ENCODE data around the gene E2F2. TPM values are rescaled to one million over a fixed set of nuclear protein-coding genes. Genes with fewer than 3 reads are reported as not detected.

E2F2 gene
- total and polyA plus RNA-seq, 2 experiments from 2014 or later = 0.78 to 3.4 TPM

DNA sequence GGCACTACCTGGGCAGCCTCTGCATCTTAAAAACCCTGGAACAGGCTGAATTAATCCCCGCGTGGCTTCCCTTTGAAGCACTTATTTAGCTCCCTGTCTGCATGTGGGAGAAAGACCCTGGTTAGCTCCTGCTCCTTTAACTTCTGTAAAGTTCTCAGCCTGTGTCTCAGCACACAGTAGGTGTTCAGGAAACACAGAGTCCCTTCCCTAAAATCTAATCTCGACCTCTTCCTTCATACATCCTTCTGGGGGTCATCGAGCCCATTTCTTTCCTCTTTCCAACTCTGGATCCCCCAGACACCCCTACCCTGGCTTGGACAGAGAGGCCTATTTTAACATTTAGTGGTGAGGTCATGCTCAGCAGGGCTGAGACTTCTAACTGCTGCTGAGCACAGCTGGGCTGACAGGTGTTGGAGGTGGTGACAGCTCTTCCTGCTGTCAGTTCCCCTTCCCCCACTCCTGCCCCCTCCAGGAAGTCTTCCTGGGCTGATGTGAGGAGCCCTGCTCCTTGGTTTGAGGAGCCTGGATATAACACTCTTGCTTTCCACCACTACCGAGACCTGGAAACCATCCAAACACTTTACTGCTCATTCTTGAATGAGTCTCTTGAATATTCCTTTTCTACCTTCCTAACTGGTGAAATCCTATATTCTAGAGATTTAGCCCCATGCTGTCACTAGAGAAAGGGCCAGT is 5.3 kb downstream of the E2F2 start:
- TF ChIP-seq STAT1 (IDR thresholded peaks at IDR 0.05; ENCODE audit: unreplicated experiment) = no peak
- no peak for TF ChIP-seq ZNF331 (CRISPR knock-in tag; IDR thresholded peaks at IDR 0.05; ENCODE audit: low read depth)
- TF ChIP-seq, protein P1, sequence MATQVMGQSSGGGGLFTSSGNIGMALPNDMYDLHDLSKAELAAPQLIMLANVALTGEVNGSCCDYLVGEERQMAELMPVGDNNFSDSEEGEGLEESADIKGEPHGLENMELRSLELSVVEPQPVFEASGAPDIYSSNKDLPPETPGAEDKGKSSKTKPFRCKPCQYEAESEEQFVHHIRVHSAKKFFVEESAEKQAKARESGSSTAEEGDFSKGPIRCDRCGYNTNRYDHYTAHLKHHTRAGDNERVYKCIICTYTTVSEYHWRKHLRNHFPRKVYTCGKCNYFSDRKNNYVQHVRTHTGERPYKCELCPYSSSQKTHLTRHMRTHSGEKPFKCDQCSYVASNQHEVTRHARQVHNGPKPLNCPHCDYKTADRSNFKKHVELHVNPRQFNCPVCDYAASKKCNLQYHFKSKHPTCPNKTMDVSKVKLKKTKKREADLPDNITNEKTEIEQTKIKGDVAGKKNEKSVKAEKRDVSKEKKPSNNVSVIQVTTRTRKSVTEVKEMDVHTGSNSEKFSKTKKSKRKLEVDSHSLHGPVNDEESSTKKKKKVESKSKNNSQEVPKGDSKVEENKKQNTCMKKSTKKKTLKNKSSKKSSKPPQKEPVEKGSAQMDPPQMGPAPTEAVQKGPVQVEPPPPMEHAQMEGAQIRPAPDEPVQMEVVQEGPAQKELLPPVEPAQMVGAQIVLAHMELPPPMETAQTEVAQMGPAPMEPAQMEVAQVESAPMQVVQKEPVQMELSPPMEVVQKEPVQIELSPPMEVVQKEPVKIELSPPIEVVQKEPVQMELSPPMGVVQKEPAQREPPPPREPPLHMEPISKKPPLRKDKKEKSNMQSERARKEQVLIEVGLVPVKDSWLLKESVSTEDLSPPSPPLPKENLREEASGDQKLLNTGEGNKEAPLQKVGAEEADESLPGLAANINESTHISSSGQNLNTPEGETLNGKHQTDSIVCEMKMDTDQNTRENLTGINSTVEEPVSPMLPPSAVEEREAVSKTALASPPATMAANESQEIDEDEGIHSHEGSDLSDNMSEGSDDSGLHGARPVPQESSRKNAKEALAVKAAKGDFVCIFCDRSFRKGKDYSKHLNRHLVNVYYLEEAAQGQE (IDR thresholded peaks at IDR 0.05; ENCODE audit: unreplicated experiment) = no peak
- TF ChIP-seq, protein P2, sequence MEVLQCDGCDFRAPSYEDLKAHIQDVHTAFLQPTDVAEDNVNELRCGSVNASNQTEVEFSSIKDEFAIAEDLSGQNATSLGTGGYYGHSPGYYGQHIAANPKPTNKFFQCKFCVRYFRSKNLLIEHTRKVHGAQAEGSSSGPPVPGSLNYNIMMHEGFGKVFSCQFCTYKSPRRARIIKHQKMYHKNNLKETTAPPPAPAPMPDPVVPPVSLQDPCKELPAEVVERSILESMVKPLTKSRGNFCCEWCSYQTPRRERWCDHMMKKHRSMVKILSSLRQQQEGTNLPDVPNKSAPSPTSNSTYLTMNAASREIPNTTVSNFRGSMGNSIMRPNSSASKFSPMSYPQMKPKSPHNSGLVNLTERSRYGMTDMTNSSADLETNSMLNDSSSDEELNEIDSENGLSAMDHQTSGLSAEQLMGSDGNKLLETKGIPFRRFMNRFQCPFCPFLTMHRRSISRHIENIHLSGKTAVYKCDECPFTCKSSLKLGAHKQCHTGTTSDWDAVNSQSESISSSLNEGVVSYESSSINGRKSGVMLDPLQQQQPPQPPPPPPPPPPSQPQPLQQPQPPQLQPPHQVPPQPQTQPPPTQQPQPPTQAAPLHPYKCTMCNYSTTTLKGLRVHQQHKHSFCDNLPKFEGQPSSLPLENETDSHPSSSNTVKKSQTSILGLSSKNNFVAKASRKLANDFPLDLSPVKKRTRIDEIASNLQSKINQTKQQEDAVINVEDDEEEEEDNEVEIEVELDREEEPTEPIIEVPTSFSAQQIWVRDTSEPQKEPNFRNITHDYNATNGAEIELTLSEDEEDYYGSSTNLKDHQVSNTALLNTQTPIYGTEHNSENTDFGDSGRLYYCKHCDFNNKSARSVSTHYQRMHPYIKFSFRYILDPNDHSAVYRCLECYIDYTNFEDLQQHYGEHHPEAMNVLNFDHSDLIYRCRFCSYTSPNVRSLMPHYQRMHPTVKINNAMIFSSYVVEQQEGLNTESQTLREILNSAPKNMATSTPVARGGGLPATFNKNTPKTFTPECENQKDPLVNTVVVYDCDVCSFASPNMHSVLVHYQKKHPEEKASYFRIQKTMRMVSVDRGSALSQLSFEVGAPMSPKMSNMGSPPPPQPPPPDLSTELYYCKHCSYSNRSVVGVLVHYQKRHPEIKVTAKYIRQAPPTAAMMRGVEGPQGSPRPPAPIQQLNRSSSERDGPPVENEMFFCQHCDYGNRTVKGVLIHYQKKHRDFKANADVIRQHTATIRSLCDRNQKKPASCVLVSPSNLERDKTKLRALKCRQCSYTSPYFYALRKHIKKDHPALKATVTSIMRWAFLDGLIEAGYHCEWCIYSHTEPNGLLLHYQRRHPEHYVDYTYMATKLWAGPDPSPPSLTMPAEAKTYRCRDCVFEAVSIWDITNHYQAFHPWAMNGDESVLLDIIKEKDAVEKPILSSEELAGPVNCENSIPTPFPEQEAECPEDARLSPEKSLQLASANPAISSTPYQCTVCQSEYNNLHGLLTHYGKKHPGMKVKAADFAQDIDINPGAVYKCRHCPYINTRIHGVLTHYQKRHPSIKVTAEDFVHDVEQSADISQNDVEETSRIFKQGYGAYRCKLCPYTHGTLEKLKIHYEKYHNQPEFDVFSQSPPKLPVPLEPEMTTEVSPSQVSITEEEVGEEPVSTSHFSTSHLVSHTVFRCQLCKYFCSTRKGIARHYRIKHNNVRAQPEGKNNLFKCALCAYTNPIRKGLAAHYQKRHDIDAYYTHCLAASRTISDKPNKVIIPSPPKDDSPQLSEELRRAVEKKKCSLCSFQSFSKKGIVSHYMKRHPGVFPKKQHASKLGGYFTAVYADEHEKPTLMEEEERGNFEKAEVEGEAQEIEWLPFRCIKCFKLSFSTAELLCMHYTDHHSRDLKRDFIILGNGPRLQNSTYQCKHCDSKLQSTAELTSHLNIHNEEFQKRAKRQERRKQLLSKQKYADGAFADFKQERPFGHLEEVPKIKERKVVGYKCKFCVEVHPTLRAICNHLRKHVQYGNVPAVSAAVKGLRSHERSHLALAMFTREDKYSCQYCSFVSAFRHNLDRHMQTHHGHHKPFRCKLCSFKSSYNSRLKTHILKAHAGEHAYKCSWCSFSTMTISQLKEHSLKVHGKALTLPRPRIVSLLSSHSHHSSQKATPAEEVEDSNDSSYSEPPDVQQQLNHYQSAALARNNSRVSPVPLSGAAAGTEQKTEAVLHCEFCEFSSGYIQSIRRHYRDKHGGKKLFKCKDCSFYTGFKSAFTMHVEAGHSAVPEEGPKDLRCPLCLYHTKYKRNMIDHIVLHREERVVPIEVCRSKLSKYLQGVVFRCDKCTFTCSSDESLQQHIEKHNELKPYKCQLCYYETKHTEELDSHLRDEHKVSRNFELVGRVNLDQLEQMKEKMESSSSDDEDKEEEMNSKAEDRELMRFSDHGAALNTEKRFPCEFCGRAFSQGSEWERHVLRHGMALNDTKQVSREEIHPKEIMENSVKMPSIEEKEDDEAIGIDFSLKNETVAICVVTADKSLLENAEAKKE (CRISPR knock-in tag; IDR thresholded peaks at IDR 0.05) = no peak
- no peak for TF ChIP-seq ZNF114 (CRISPR knock-in tag; IDR thresholded peaks at IDR 0.05)
- TF ChIP-seq, protein P3, sequence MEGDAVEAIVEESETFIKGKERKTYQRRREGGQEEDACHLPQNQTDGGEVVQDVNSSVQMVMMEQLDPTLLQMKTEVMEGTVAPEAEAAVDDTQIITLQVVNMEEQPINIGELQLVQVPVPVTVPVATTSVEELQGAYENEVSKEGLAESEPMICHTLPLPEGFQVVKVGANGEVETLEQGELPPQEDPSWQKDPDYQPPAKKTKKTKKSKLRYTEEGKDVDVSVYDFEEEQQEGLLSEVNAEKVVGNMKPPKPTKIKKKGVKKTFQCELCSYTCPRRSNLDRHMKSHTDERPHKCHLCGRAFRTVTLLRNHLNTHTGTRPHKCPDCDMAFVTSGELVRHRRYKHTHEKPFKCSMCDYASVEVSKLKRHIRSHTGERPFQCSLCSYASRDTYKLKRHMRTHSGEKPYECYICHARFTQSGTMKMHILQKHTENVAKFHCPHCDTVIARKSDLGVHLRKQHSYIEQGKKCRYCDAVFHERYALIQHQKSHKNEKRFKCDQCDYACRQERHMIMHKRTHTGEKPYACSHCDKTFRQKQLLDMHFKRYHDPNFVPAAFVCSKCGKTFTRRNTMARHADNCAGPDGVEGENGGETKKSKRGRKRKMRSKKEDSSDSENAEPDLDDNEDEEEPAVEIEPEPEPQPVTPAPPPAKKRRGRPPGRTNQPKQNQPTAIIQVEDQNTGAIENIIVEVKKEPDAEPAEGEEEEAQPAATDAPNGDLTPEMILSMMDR (conservative IDR thresholded peaks at IDR 0.05; ENCODE audit: low read depth in 2 of 2) = no peak
- TF ChIP-seq JUNB (IDR thresholded peaks at IDR 0.05; ENCODE audit: unreplicated experiment) = no peak
- TF ChIP-seq EZH2 (IDR thresholded peaks at IDR 0.05; ENCODE audit: low read depth, unreplicated experiment) = no peak
- TF ChIP-seq, protein P4, sequence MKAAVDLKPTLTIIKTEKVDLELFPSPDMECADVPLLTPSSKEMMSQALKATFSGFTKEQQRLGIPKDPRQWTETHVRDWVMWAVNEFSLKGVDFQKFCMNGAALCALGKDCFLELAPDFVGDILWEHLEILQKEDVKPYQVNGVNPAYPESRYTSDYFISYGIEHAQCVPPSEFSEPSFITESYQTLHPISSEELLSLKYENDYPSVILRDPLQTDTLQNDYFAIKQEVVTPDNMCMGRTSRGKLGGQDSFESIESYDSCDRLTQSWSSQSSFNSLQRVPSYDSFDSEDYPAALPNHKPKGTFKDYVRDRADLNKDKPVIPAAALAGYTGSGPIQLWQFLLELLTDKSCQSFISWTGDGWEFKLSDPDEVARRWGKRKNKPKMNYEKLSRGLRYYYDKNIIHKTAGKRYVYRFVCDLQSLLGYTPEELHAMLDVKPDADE (IDR thresholded peaks at IDR 0.05) = no peak
- no peak for TF ChIP-seq POLR2AphosphoS5 (IDR thresholded peaks at IDR 0.05; ENCODE audit: low read depth)
- no peak for TF ChIP-seq NANOG (IDR thresholded peaks at IDR 0.05; ENCODE audit: borderline replicate concordance)
- no peak for TF ChIP-seq CREB1 (CRISPR knock-in tag; IDR thresholded peaks at IDR 0.05; ENCODE audit: low read depth)
- TF ChIP-seq EZH2phosphoT487 (IDR thresholded peaks at IDR 0.05; ENCODE audit: unreplicated experiment) = no peak
- DNase-seq (ENCODE audit: low spot score) (no peak), ATAC-seq (no peak)
- Mint-ChIP-seq H3K4me3 (no peak overlapping the region; the same call in 2 of the 3 replicates), H3K4me1 (peaks cover 27% of the 10 kb centered on the region), H3K36me3 (ENCODE audit: low read depth) (peaks cover 16% of the 10 kb centered on the region), H3K27ac (no peak overlapping the region), H3K9me3 (no peaks in the 10 kb centered on the region), H3K27me3 (ENCODE audit: insufficient read depth, low read depth, poor library complexity) (peaks cover 22% of the 10 kb centered on the region)
- no peaks in the 10 kb centered on the region for H3K79me2 ChIP-seq (replicated peaks; ENCODE audit: insufficient read depth)
- no peaks in the 10 kb centered on the region for H3K9me2 ChIP-seq (ENCODE audit: insufficient read depth)
- H3K4me2 ChIP-seq = no peak overlapping the region
- no peak overlapping the region for H2AFZ ChIP-seq
- no peak overlapping the region for H3K4me3 ChIP-seq
- H3K36me3 ChIP-seq (ENCODE audit: insufficient read depth) = no peaks in the 10 kb centered on the region
- H3K4me1 ChIP-seq (ENCODE audit: insufficient read depth) = peaks cover 20% of the 10 kb centered on the region
- H3K27ac ChIP-seq (ENCODE audit: low read depth) = no peak overlapping the region
- H3F3A ChIP-seq (replicated peaks; ENCODE audit: low read depth) = 0 out of 2 replicates have a peak, but pooled peaks cover 3% of the 10 kb centered on the region
- H4K20me1 ChIP-seq (replicated peaks; ENCODE audit: insufficient read depth) = no peaks in the 10 kb centered on the region; the same call in 1 of the 2 replicates
- peaks cover 20% of the 10 kb centered on the region for H3K27me3 ChIP-seq (ENCODE audit: insufficient read depth)

All from GM23338 (cell line).